ENCODE data around the gene S100A16.
"Not testable (repeated sequence)": the region's sequence is repeated elsewhere in the genome, so short reads cannot be mapped to it uniquely, and the experiment has no call there.

- not testable (repeated sequence) for TF ChIP-seq CTCF, POLR2A (IDR thresholded peaks at IDR 0.05)
Observed at GRCh38 chr1:153583514-153583913, 29.4 kb downstream of the S100A16 start.

Measured in Peyer's patch (tissue), 4 donors.